Smooth muscle cell (in vitro differentiated cells): Measurements from ENCODE around the gene HYPK. TPM values are rescaled to one million over a fixed set of nuclear protein-coding genes. Genes with fewer than 3 reads are reported as not detected.
"Not testable (repeated sequence)": the region's sequence is repeated elsewhere in the genome, so short reads cannot be mapped to it uniquely, and the experiment has no call there.

ENCODE experiments used
- DNase-seq: peaks from one replicate; lab custom pipeline; 2025; ENCODE audit not compliant: unreplicated experiment; lab: John Stamatoyannopoulos, UW
- H2AFZ ChIP-seq: fragments of 200-600 bp; sonication (generic); 2 replicates; pipeline ENCODE4 v1.6.0; 2016; ENCODE audit warnings: antibody characterized with exemption, low read depth, mild to moderate bottlenecking
- H3F3A ChIP-seq: fragments of 200-600 bp; sonication (generic); 2 replicates; pipeline ENCODE4 v1.6.0; 2017; ENCODE audit warnings: antibody characterized with exemption, low read depth
- H3K27ac ChIP-seq: fragments of 200-600 bp; sonication (generic); 2 replicates; pipeline ENCODE4 v1.5.1; 2016; ENCODE audit warnings: low read depth, mild to moderate bottlenecking
- H3K27me3 ChIP-seq: fragments of 200-600 bp; sonication (generic); 2 replicates; pipeline ENCODE4 v1.6.1; 2016; ENCODE audit warnings: low read depth, mild to moderate bottlenecking
- H3K36me3 ChIP-seq: fragments of 200-600 bp; sonication (generic); 2 replicates; pipeline ENCODE4 v1.5.1; 2016; ENCODE audit warnings: low read depth
- H3K4me1 ChIP-seq: fragments of 200-600 bp; sonication (generic); 2 replicates; pipeline ENCODE4 v1.5.1; 2016; ENCODE audit warnings: low read depth
- H3K4me2 ChIP-seq: fragments of 200-600 bp; sonication (generic); 2 replicates; pipeline ENCODE4 v1.6.0; 2016; ENCODE audit warnings: mild to moderate bottlenecking
- H3K4me3 ChIP-seq: fragments of 200-600 bp; sonication (generic); 2 replicates; pipeline ENCODE4 v1.5.1; 2016; ENCODE audit warnings: mild to moderate bottlenecking
- H3K79me2 ChIP-seq: fragments of 200-600 bp; sonication (generic); 2 replicates; pipeline ENCODE4 v1.6.0; 2016; ENCODE audit warnings: low read depth, mild to moderate bottlenecking
- H3K9ac ChIP-seq: fragments of 200-600 bp; sonication (generic); 2 replicates; pipeline ENCODE4 v1.6.0; 2016; ENCODE audit warnings: low read depth
- H3K9me3 ChIP-seq: fragments of 200-600 bp; sonication (generic); replicated peaks from 2 replicates; pipeline ENCODE4 v1.5.1; 2016; ENCODE audit warnings: low read depth
- H4K20me1 ChIP-seq: fragments of 200-600 bp; sonication (generic); 2 replicates; pipeline ENCODE4 v1.6.0; 2016; ENCODE audit warnings: low read depth
- CTCF ChIP-seq: fragments of 200-600 bp; sonication (generic); IDR thresholded peaks from 2 replicates; pipeline ENCODE4 v1.5.1; 2017; ENCODE audit warnings: borderline replicate concordance, mild to moderate bottlenecking, antibody characterized with exemption; ENCODE audit not compliant: insufficient read depth, poor library complexity, severe bottlenecking
- WGBS: methylation state at CpG from one replicate; pipeline ENCODE4 v1.1.7; 2016; ENCODE audit warnings: low lambda C conversion rate; 5-methylcytosine and 5-hydroxymethylcytosine counted together
- polyA plus RNA-seq: library from polyadenylated mRNA; unstranded; fragments of >200 nt; fragmentation: Nextera tagmentation; extraction: Ambion mirVana; gene quantifications from 2 replicates; pipeline ENCODE4 v1.2.1, GENCODE V29; 2016
- total RNA-seq: library from RNA; depleted of rRNA; stranded (reverse); fragments of >200 nt; gene quantifications from 2 replicates; pipeline ENCODE4 v1.2.3, GENCODE V29; 2014

Gene HYPK
- total and polyA plus RNA-seq, 2 experiments from 2014 or later: 7.3 to 14.7 TPM

GRCh38 chr15:43824302-43825246, 24.2 kb downstream of the HYPK start, which contains the start of gene MFAP1:
Gene MFAP1 (minus strand): TSS chr15:43824690. CDS start chr15:43824569, 121 bp downstream.
- H3K36me3 ChIP-seq: no peaks in the 10 kb centered on the region
- H3K79me2 ChIP-seq: peaks cover 47% of the 10 kb centered on the region
- H3K9me3 ChIP-seq: no peaks in the 10 kb centered on the region
- peak within 1 kb of the TSS; percentile 94 for H3K27ac ChIP-seq
- H3K4me1 ChIP-seq: peaks cover 17% of the 10 kb centered on the region
- peak within 1 kb of the TSS; percentile 67 for H3K4me3 ChIP-seq
- DNase-seq: peak; percentile 58
- H3K4me2 ChIP-seq: peak within 1 kb of the TSS; percentile 81
- peaks cover 8% of the 10 kb centered on the region for H3F3A ChIP-seq
- peak within 1 kb of the TSS; percentile 12 for H2AFZ ChIP-seq
- 12% methylated on average over 46 of the region's 46 CpGs for WGBS
- TF ChIP-seq CTCF: no peak
- H3K9ac ChIP-seq: peak within 1 kb of the TSS; percentile 93
- H3K27me3 ChIP-seq: no peaks in the 10 kb centered on the region
- peaks cover 12% of the 10 kb centered on the region for H4K20me1 ChIP-seq

- 94% methylated on average over 11 of the region's 11 CpGs for WGBS
- H3K4me2 ChIP-seq, H4K20me1 ChIP-seq, H3K9me3 ChIP-seq, H3F3A ChIP-seq, H3K4me3 ChIP-seq, H3K27ac ChIP-seq, H3K36me3 ChIP-seq, H2AFZ ChIP-seq, DNase-seq, H3K27me3 ChIP-seq, H3K9ac ChIP-seq: not testable (repeated sequence)
- peaks cover 17% of the 10 kb centered on the region for H3K4me1 ChIP-seq
- peaks cover 40% of the 10 kb centered on the region for H3K79me2 ChIP-seq
These were observed 24.9 kb downstream of the HYPK start for GRCh38 chr15:43825305-43825704.

- H4K20me1 ChIP-seq: no peaks in the 10 kb centered on the region
- TF ChIP-seq CTCF: no peak
- peak overlapping the region; percentile 58 for H3K4me3 ChIP-seq
- no peak overlapping the region for H3K27ac ChIP-seq
- H3K79me2 ChIP-seq: peaks cover 32% of the 10 kb centered on the region
- H3K9ac ChIP-seq: peak overlapping the region; percentile 43
- no peak for DNase-seq
- H3F3A ChIP-seq: peaks cover 8% of the 10 kb centered on the region
- H3K4me1 ChIP-seq: peaks cover 17% of the 10 kb centered on the region
- H3K27me3 ChIP-seq: no peaks in the 10 kb centered on the region
- H2AFZ ChIP-seq: peak overlapping the region; percentile 88
- WGBS: 97% methylated on average over 11 of the region's 11 CpGs
- no peaks in the 10 kb centered on the region for H3K36me3 ChIP-seq
- peak overlapping the region; percentile 83 for H3K4me2 ChIP-seq
- no peaks in the 10 kb centered on the region for H3K9me3 ChIP-seq
These were observed 25.7 kb downstream of the HYPK start for GRCh38 chr15:43826029-43826507.

- Histone ChIP-seq H3K9me3 (no peaks in the 10 kb centered on the region), H3K4me2 (peak within 1 kb of the TSS; percentile 83), H3K9ac (peak within 1 kb of the TSS; percentile 43), H2AFZ (peak within 1 kb of the TSS; percentile 88), H4K20me1 (no peaks in the 10 kb centered on the region), H3K4me3 (peak within 1 kb of the TSS; percentile 58), H3K27me3 (no peaks in the 10 kb centered on the region), H3K36me3 (no peaks in the 10 kb centered on the region), H3F3A (peaks cover 8% of the 10 kb centered on the region), H3K27ac (no peak within 1 kb of the TSS), H3K4me1 (peaks cover 15% of the 10 kb centered on the region), H3K79me2 (peaks cover 26% of the 10 kb centered on the region)
- DNase-seq: peak; percentile 20
- no peak for TF ChIP-seq CTCF
- WGBS: 13% methylated on average over 46 of the region's 48 CpGs
These were observed 26.3 kb downstream of the HYPK start, which contains the start of gene WDR76 for GRCh38 chr15:43826508-43827341. Gene WDR76 (plus strand): TSS chr15:43827002. CDS start chr15:43827033, 31 bp downstream.
